PC-3 (cell line): ENCODE data around the gene PTGDS. TPM values are rescaled to one million over a fixed set of nuclear protein-coding genes. Genes with fewer than 3 reads are reported as not detected.

Experiments
- ATAC-seq: fragments of 200-7000 bp; cut with Tn5 transposase; 2 replicates; pipeline ENCODE4 v1.9.1; 2020; ENCODE audit warnings: mild to moderate bottlenecking, moderate library complexity
- BruUV-seq: library from RNA; stranded (reverse); fragments of 400-500 nt; replicated peaks from 2 replicates; lab custom pipeline; 2021; lab: Mats Ljungman, UMichigan
- CTCF ChIA-PET: fragments of 300-600 bp; sonication (Branson Sonifier 250); formaldehyde crosslinking; loops from one replicate; lab custom pipeline; 2022; ENCODE audit warnings: antibody characterized with exemption; lab: Charles Lee
- POLR2A ChIA-PET: fragments of 300-600 bp; sonication (Branson Sonifier 250); formaldehyde crosslinking; loops from one replicate; lab custom pipeline; 2022; ENCODE audit warnings: antibody characterized with exemption; ENCODE audit not compliant: unreplicated experiment; lab: Charles Lee
- DNase-seq: peaks from one replicate; pipeline ENCODE4 v3.0.0-alpha.2; 2015
- H2AFZ ChIP-seq: fragments of 300-600 bp; sonication (generic); 2 replicates; pipeline ENCODE4 v1.6.0; 2016; ENCODE audit warnings: antibody characterized with exemption, low read length
- H3F3A ChIP-seq: fragments of 300-600 bp; sonication (generic); one replicate; pipeline ENCODE4 v1.6.0; 2017; ENCODE audit warnings: antibody characterized with exemption, low read length, control low read depth, mild to moderate bottlenecking; ENCODE audit not compliant: unreplicated experiment
- H3K27ac ChIP-seq: fragments of 300-600 bp; sonication (generic); 2 replicates; pipeline ENCODE4 v1.5.1; 2016; ENCODE audit warnings: mild to moderate bottlenecking, low read length
- H3K27me3 ChIP-seq: fragments of 300-600 bp; sonication (generic); 2 replicates; pipeline ENCODE4 v1.6.1; 2016; ENCODE audit warnings: low read length, mixed read lengths
- H3K36me3 ChIP-seq: fragments of 300-600 bp; sonication (generic); 2 replicates; pipeline ENCODE4 v1.6.1; 2016; ENCODE audit warnings: low read depth, mixed run types, low read length, mixed read lengths
- H3K4me1 ChIP-seq: fragments of 300-600 bp; sonication (generic); 2 replicates; pipeline ENCODE4 v1.5.1; 2016; ENCODE audit warnings: low read length; ENCODE audit not compliant: insufficient read depth
- H3K4me2 ChIP-seq: fragments of 300-600 bp; sonication (generic); 2 replicates; pipeline ENCODE4 v1.6.0; 2016; ENCODE audit warnings: low read length
- H3K4me3 ChIP-seq: fragments of 300-600 bp; sonication (generic); 2 replicates; pipeline ENCODE4 v1.5.1; 2016; ENCODE audit warnings: mild to moderate bottlenecking, low read length, mixed read lengths
- H3K79me2 ChIP-seq: fragments of 300-600 bp; sonication (generic); 2 replicates; pipeline ENCODE4 v1.6.1; 2017; ENCODE audit warnings: low read length, mixed read lengths
- H3K9ac ChIP-seq: fragments of 300-600 bp; sonication (generic); 2 replicates; pipeline ENCODE4 v1.6.0; 2016; ENCODE audit warnings: mild to moderate bottlenecking, low read length
- H3K9me2 ChIP-seq: fragments of 300-600 bp; sonication (generic); replicated peaks from 2 replicates; pipeline ENCODE4 v1.6.1; 2016; ENCODE audit warnings: mixed run types, low read length, mixed read lengths
- H3K9me3 ChIP-seq: fragments of 300-600 bp; sonication (generic); 2 replicates; pipeline ENCODE4 v1.6.1; 2016; ENCODE audit warnings: low read length, mixed read lengths
- H4K20me1 ChIP-seq: fragments of 300-600 bp; sonication (generic); 2 replicates; pipeline ENCODE4 v1.6.1; 2016; ENCODE audit warnings: low read length, mixed read lengths
- EZH2 ChIP-seq: fragments of 300-600 bp; sonication (generic); IDR thresholded peaks from one replicate; pipeline ENCODE4 v1.6.1; 2017; ENCODE audit warnings: antibody characterized with exemption, mild to moderate bottlenecking, low read length; ENCODE audit not compliant: unreplicated experiment
- EZH2phosphoT487 ChIP-seq: fragments of 300-600 bp; sonication (generic); IDR thresholded peaks from 2 replicates; pipeline ENCODE4 v1.6.1; 2018; ENCODE audit warnings: mild to moderate bottlenecking, antibody characterized with exemption, low read length, borderline replicate concordance
- intact Hi-C: fragments of 100-400 bp; cut with micrococcal nuclease; formaldehyde crosslinking; loops from 2 replicates; pipeline ENCODE4 v1.9.0; 2023
- total RNA-seq: library from RNA; depleted of rRNA; stranded (reverse); fragments of >200 nt; gene quantifications from 2 replicates; pipeline ENCODE4 v1.2.3, GENCODE V29; 2014
- TF ChIP-seq, protein P1 (sequence below): fragments of 300-600 bp; sonication (generic); conservative IDR thresholded peaks from 2 replicates; pipeline ENCODE4 v1.5.1; 2017; ENCODE audit warnings: antibody characterized with exemption, low read depth, mild to moderate bottlenecking, low read length

Gene PTGDS
- total RNA-seq, 1 experiment from 2014 or later: not detected

DNA sequence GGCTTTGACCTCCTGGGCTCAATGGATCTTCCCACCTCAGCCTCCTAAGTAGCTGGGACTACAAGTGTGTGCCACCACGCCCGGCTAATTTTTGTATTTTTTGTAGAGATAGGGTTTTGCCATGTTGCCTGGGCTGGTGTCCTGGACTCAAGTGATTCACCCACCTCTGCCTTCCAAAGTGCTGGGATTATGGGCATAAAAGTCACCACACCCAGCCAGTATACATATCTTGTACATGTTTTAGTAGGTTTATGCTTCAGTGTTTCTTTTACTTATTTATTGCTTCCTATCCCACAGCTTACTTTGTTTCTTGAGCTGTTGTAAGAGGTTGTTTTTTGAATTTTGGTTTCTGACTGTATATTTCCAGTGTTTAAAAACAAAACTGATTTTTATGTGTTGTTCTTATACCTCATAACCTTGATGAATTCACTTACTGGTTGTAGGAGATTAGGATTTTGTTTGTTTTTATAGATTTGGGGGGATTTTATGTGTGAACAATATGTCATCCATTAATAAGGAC is 45.6 kb upstream of the PTGDS start:
- Histone ChIP-seq H4K20me1 (no peaks in the 10 kb centered on the region), H3K27me3 (no peaks in the 10 kb centered on the region), H3K27ac (no peak overlapping the region), H3K4me3 (no peak overlapping the region), H3K36me3 (peaks cover 10% of the 10 kb centered on the region; the same call in 1 of the 2 replicates), H3F3A (no peaks in the 10 kb centered on the region), H3K79me2 (no peaks in the 10 kb centered on the region), H3K9ac (no peak overlapping the region), H2AFZ (no peak overlapping the region), H3K4me1 (no peaks in the 10 kb centered on the region), H3K9me3 (no peaks in the 10 kb centered on the region), H3K4me2 (no peak overlapping the region), H3K9me2 (no peaks in the 10 kb centered on the region)
- BruUV-seq: no TSS peak
- CTCF ChIA-PET: no interaction called here
- ATAC-seq (no peak), DNase-seq (no peak)
- intact Hi-C loops: no loop called here
- POLR2A ChIA-PET: no interaction called here
- no peak for TF ChIP-seq EZH2phosphoT487
- TF ChIP-seq, protein P1, sequence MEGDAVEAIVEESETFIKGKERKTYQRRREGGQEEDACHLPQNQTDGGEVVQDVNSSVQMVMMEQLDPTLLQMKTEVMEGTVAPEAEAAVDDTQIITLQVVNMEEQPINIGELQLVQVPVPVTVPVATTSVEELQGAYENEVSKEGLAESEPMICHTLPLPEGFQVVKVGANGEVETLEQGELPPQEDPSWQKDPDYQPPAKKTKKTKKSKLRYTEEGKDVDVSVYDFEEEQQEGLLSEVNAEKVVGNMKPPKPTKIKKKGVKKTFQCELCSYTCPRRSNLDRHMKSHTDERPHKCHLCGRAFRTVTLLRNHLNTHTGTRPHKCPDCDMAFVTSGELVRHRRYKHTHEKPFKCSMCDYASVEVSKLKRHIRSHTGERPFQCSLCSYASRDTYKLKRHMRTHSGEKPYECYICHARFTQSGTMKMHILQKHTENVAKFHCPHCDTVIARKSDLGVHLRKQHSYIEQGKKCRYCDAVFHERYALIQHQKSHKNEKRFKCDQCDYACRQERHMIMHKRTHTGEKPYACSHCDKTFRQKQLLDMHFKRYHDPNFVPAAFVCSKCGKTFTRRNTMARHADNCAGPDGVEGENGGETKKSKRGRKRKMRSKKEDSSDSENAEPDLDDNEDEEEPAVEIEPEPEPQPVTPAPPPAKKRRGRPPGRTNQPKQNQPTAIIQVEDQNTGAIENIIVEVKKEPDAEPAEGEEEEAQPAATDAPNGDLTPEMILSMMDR: no peak
- no peak for TF ChIP-seq EZH2

DNA sequence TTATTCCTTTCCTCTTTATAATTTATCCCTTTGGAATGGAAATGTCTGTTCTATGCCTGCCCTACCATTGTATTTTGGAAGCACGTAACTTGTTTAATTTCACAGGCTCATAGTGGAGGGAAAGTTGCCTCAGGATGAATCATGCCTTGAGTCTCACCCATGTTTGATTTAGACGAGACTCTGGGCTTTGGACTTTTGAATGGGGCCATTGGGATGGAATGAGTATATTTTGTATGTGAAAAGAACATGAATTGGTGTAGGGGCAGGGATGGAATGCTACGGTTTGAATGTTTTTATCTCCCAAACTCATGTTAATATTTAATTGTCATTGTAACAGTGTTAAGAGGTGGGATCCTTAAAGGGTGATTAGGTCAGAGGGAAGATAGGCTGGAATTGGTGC is 43.0 kb upstream of the PTGDS start:
- DNase-seq (no peak), ATAC-seq (no peak)
- H3K4me1 ChIP-seq: no peaks in the 10 kb centered on the region
- no peak overlapping the region for H3K27ac ChIP-seq
- H3K4me3 ChIP-seq: no peak overlapping the region
- no peak overlapping the region for H3K4me2 ChIP-seq
- H3K9ac ChIP-seq: no peak overlapping the region
- no peak for TF ChIP-seq EZH2
- TF ChIP-seq EZH2phosphoT487: no peak
- TF ChIP-seq, protein P1: no peak
- no peaks in the 10 kb centered on the region for H4K20me1 ChIP-seq
- H3K27me3 ChIP-seq: no peaks in the 10 kb centered on the region
- intact Hi-C loops: no loop called here
- peaks cover 10% of the 10 kb centered on the region; the same call in 1 of the 2 replicates for H3K36me3 ChIP-seq
- BruUV-seq: no TSS peak
- no peaks in the 10 kb centered on the region for H3K9me2 ChIP-seq
- H2AFZ ChIP-seq: no peak overlapping the region
- H3F3A ChIP-seq: no peaks in the 10 kb centered on the region
- no peaks in the 10 kb centered on the region for H3K79me2 ChIP-seq
- H3K9me3 ChIP-seq: no peaks in the 10 kb centered on the region
- ChIA-PET POLR2A (interaction anchor here (0.8 kb wide), 1 partner anchor 78 kb away, joined by 3 read pairs; no protein-coding TSS in a partner anchor), CTCF (no interaction called here)

DNA sequence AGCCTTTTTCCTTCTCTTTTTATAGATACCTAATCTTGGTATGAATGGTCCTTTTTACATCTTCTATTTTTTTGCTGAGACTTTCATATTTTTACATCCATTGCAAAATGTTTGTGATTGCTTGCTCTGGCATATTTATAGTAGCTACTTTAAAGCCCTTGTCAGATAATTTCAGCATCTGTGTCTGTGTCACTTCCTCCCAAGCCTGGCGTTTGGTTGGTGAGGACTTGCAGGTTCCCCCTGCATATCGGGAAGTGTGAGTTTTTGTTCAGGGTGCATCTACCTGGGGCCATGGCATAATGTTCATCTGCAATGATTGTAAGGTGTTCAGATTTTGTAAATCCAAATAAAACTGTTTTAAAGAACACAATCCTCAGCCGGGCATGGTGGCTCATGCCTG is 41.7 kb upstream of the PTGDS start:
- ChIA-PET CTCF (no interaction called here), POLR2A (no interaction called here)
- H3K9me2 ChIP-seq: no peaks in the 10 kb centered on the region
- no peaks in the 10 kb centered on the region for H3K4me1 ChIP-seq
- intact Hi-C loops: no loop called here
- H3K4me3 ChIP-seq: no peak overlapping the region
- no peak for TF ChIP-seq EZH2phosphoT487
- TF ChIP-seq, protein P1: no peak
- TF ChIP-seq EZH2: no peak
- BruUV-seq: no TSS peak
- H3K79me2 ChIP-seq: no peaks in the 10 kb centered on the region
- no peak overlapping the region for H3K9ac ChIP-seq
- no peaks in the 10 kb centered on the region for H3F3A ChIP-seq
- H3K4me2 ChIP-seq: no peak overlapping the region
- no peaks in the 10 kb centered on the region for H4K20me1 ChIP-seq
- H2AFZ ChIP-seq: no peak overlapping the region
- H3K9me3 ChIP-seq: no peaks in the 10 kb centered on the region
- H3K27me3 ChIP-seq: no peaks in the 10 kb centered on the region
- H3K27ac ChIP-seq: no peak overlapping the region
- no peak for ATAC-seq
- DNase-seq: no peak
- H3K36me3 ChIP-seq: peaks cover 4% of the 10 kb centered on the region; the same call in 1 of the 2 replicates
